NK-92 (cell line): ENCODE results near the gene TM4SF20.

ENCODE experiments used
- DNase-seq: peaks from one replicate; lab custom pipeline; 2025; ENCODE audit not compliant: unreplicated experiment; lab: John Stamatoyannopoulos, UW

Gene TM4SF20

DNA sequence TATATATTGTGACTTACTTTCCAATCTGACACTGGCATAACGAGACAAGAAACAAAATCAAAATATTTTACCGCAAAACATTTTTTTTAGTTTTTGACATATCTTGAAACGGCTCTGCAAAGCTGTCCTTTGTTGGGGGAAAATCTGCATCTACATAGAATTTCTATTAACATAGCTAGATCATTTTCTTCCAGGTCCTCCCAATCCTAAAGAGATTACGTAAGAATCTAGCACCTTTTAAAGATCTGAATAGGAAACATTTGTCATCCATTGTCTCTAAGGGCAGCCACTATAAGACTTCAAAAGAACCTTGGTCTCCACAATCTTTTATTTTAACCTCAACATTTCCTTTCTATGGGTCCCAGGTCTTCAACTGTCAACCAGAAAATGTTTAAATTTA lies 55.3 kb downstream of the TM4SF20 start:
- no peak for DNase-seq

- no peak for DNase-seq
Measured at GRCh38 chr2:227322530-227323205, 56.4 kb downstream of the TM4SF20 start.

- DNase-seq: no peak
Measured at GRCh38 chr2:227320305-227321094, 58.6 kb downstream of the TM4SF20 start.

GRCh38 chr2:227317834-227318233 lies 61.3 kb downstream of the TM4SF20 start:
- DNase-seq: no peak

GRCh38 chr2:227313310-227313709 lies 65.8 kb downstream of the TM4SF20 start:
- no peak for DNase-seq

GRCh38 chr2:227312579-227312978 lies 66.5 kb downstream of the TM4SF20 start:
- no peak for DNase-seq
